A549 (cell line): ENCODE data around the gene SLC39A11.

Experiments
- JUN ChIP-seq, 2 experiments: fragments of >200 bp; sonication (Bioruptor Twin); formaldehyde crosslinking; IDR thresholded peaks; 2 replicates in 1 of 2; 3 replicates in 1 of 2; pipeline ENCODE4 v1.6.1; 2016 to 2017
- POLR2A ChIP-seq: IDR thresholded peaks from 2 replicates; pipeline ENCODE4 v1.6.1; 2012; ENCODE audit warnings: mild to moderate bottlenecking, low read length
- TF ChIP-seq, protein P1 (sequence below): fragments of 450-650 bp; IDR thresholded peaks from 2 replicates; pipeline ENCODE4 v1.6.1; 2014; ENCODE audit warnings: antibody characterized with exemption
- TF ChIP-seq, protein P2 (sequence below): fragments of >200 bp; sonication (Bioruptor Twin); formaldehyde crosslinking; IDR thresholded peaks from 3 replicates; pipeline ENCODE4 v1.5.1; 2016
- TF ChIP-seq, protein P3 (sequence below): fragments of 250-450 bp; sonication (Bioruptor Pico); IDR thresholded peaks from 2 replicates; pipeline ENCODE4 v1.5.0; 2021; ENCODE audit warnings: mild to moderate bottlenecking, moderate library complexity, borderline replicate concordance

- TF ChIP-seq JUN (IDR thresholded peaks at IDR 0.05) (no peak), POLR2A (no peak)
- TF ChIP-seq, protein P1, sequence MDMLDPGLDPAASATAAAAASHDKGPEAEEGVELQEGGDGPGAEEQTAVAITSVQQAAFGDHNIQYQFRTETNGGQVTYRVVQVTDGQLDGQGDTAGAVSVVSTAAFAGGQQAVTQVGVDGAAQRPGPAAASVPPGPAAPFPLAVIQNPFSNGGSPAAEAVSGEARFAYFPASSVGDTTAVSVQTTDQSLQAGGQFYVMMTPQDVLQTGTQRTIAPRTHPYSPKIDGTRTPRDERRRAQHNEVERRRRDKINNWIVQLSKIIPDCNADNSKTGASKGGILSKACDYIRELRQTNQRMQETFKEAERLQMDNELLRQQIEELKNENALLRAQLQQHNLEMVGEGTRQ: no peak
- TF ChIP-seq, protein P2, sequence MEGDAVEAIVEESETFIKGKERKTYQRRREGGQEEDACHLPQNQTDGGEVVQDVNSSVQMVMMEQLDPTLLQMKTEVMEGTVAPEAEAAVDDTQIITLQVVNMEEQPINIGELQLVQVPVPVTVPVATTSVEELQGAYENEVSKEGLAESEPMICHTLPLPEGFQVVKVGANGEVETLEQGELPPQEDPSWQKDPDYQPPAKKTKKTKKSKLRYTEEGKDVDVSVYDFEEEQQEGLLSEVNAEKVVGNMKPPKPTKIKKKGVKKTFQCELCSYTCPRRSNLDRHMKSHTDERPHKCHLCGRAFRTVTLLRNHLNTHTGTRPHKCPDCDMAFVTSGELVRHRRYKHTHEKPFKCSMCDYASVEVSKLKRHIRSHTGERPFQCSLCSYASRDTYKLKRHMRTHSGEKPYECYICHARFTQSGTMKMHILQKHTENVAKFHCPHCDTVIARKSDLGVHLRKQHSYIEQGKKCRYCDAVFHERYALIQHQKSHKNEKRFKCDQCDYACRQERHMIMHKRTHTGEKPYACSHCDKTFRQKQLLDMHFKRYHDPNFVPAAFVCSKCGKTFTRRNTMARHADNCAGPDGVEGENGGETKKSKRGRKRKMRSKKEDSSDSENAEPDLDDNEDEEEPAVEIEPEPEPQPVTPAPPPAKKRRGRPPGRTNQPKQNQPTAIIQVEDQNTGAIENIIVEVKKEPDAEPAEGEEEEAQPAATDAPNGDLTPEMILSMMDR: no peak
- TF ChIP-seq, protein P3, sequence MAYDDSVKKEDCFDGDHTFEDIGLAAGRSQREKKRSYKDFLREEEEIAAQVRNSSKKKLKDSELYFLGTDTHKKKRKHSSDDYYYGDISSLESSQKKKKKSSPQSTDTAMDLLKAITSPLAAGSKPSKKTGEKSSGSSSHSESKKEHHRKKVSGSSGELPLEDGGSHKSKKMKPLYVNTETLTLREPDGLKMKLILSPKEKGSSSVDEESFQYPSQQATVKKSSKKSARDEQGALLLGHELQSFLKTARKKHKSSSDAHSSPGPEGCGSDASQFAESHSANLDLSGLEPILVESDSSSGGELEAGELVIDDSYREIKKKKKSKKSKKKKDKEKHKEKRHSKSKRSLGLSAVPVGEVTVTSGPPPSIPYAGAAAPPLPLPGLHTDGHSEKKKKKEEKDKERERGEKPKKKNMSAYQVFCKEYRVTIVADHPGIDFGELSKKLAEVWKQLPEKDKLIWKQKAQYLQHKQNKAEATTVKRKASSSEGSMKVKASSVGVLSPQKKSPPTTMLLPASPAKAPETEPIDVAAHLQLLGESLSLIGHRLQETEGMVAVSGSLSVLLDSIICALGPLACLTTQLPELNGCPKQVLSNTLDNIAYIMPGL (CRISPR knock-in tag): no peak
Observed at GRCh38 chr17:72710834-72711233, 381.7 kb downstream of the SLC39A11 start.
